Loucy (cell line): Measurements from ENCODE around the gene AGPAT3.

Experiments used
- H2AFZ ChIP-seq: fragments of 200-600 bp; sonication (generic); 2 replicates; pipeline ENCODE4 v1.6.0; 2016; ENCODE audit warnings: antibody characterized with exemption, mild to moderate bottlenecking, low read length, moderate library complexity
- H3F3A ChIP-seq: fragments of 200-600 bp; 2 replicates; pipeline ENCODE4 v1.6.0; 2016; ENCODE audit warnings: antibody characterized with exemption, low read depth, mild to moderate bottlenecking
- H3K27me3 ChIP-seq: fragments of 200-600 bp; sonication (generic); 2 replicates; pipeline ENCODE4 v1.6.1; 2014; ENCODE audit warnings: low read length, mild to moderate bottlenecking; ENCODE audit not compliant: insufficient read depth, poor library complexity, severe bottlenecking
- H3K36me3 ChIP-seq: fragments of 200-600 bp; sonication (generic); 2 replicates; pipeline ENCODE4 v1.6.1; 2016; ENCODE audit warnings: low read length; ENCODE audit not compliant: insufficient read depth
- H3K4me1 ChIP-seq: fragments of 200-600 bp; sonication (generic); 2 replicates; pipeline ENCODE4 v1.5.1; 2014; ENCODE audit warnings: low read length, mild to moderate bottlenecking; ENCODE audit not compliant: insufficient read depth, poor library complexity, severe bottlenecking
- H3K4me2 ChIP-seq: fragments of 200-600 bp; sonication (generic); 2 replicates; pipeline ENCODE4 v1.6.0; 2014; ENCODE audit warnings: antibody characterized with exemption, low read length, low read depth, mild to moderate bottlenecking; ENCODE audit not compliant: poor library complexity, severe bottlenecking
- H3K4me3 ChIP-seq: fragments of 200-600 bp; sonication (generic); 2 replicates; pipeline ENCODE4 v1.5.1; 2014; ENCODE audit warnings: low read length, mild to moderate bottlenecking, mixed read lengths; ENCODE audit not compliant: poor library complexity, severe bottlenecking
- H3K79me2 ChIP-seq: fragments of 200-600 bp; sonication (generic); 2 replicates; pipeline ENCODE4 v1.6.1; 2014; ENCODE audit warnings: low read length; ENCODE audit not compliant: insufficient read depth
- H3K9ac ChIP-seq: fragments of 200-600 bp; sonication (generic); 2 replicates; pipeline ENCODE4 v1.6.0; 2014; ENCODE audit warnings: mild to moderate bottlenecking, low read depth, low read length, moderate library complexity; ENCODE audit not compliant: poor library complexity, severe bottlenecking
- H3K9me2 ChIP-seq: fragments of 200-600 bp; sonication (generic); replicated peaks from 2 replicates; pipeline ENCODE4 v1.6.1; 2016; ENCODE audit warnings: low read depth, low read length, mixed read lengths
- H3K9me3 ChIP-seq: fragments of 200-600 bp; sonication (generic); 2 replicates; pipeline ENCODE4 v1.6.1; 2014; ENCODE audit warnings: mild to moderate bottlenecking, antibody characterized with exemption, low read length, low read depth; ENCODE audit not compliant: insufficient read depth
- H4K20me1 ChIP-seq: fragments of 200-600 bp; sonication (generic); 2 replicates; pipeline ENCODE4 v1.6.0; 2014; ENCODE audit warnings: antibody characterized with exemption, low read length, mild to moderate bottlenecking; ENCODE audit not compliant: insufficient read depth, poor library complexity, severe bottlenecking
- CTCF ChIP-seq: fragments of 200-600 bp; sonication (generic); conservative IDR thresholded peaks from 2 replicates; pipeline ENCODE4 v1.5.1; 2014; ENCODE audit warnings: mild to moderate bottlenecking, antibody characterized with exemption, low read length
- EZH2phosphoT487 ChIP-seq: fragments of 200-600 bp; IDR thresholded peaks from 2 replicates; pipeline ENCODE4 v1.6.1; 2018; ENCODE audit warnings: antibody characterized with exemption, mild to moderate bottlenecking, moderate library complexity, borderline replicate concordance

The AGPAT3 gene

GRCh38 chr21:43859747-43860214 lies 5.2 kb upstream of the AGPAT3 start:
- Histone ChIP-seq H4K20me1 (no peaks in the 10 kb centered on the region), H3F3A (no peaks in the 10 kb centered on the region), H3K27me3 (no peaks in the 10 kb centered on the region), H2AFZ (no peak overlapping the region), H3K9ac (no peak overlapping the region), H3K36me3 (no peaks in the 10 kb centered on the region), H3K9me2 (no peaks in the 10 kb centered on the region), H3K4me1 (peaks cover 15% of the 10 kb centered on the region), H3K79me2 (0 out of 2 replicates have a peak, but pooled peaks cover 3% of the 10 kb centered on the region), H3K4me2 (no peak overlapping the region), H3K9me3 (no peaks in the 10 kb centered on the region), H3K4me3 (no peak overlapping the region)
- TF ChIP-seq CTCF = no peak
- TF ChIP-seq EZH2phosphoT487 = no peak

DNA sequence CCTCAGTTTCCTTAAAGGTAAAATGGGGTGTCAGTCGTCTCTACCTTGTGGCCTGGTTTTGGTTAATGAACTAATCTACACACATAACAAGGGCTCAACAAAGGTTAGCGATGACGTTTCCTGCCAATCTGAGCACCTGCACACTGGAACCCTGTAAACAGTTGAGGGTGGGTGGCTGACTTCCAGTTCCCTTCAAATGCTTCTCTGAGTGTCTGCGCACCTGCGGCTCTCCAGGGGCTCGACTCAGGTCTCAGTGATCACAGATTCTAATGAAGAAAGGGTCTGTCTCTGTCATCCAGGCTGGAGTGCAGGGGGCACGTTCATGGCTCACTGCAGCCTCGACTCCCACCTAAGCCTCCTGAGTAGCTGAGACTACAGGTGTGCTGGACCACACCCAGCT lies 3.3 kb upstream of the AGPAT3 start:
- Histone ChIP-seq H2AFZ (no peak overlapping the region), H3K4me2 (no peak overlapping the region), H3K9me3 (no peaks in the 10 kb centered on the region), H3F3A (no peaks in the 10 kb centered on the region), H3K27me3 (no peaks in the 10 kb centered on the region), H3K4me1 (peaks cover 19% of the 10 kb centered on the region), H3K79me2 (peaks cover 16% of the 10 kb centered on the region), H3K36me3 (no peaks in the 10 kb centered on the region), H4K20me1 (peaks cover 4% of the 10 kb centered on the region), H3K9me2 (no peaks in the 10 kb centered on the region), H3K4me3 (no peak overlapping the region), H3K9ac (no peak overlapping the region)
- TF ChIP-seq CTCF (no peak), EZH2phosphoT487 (no peak)

DNA sequence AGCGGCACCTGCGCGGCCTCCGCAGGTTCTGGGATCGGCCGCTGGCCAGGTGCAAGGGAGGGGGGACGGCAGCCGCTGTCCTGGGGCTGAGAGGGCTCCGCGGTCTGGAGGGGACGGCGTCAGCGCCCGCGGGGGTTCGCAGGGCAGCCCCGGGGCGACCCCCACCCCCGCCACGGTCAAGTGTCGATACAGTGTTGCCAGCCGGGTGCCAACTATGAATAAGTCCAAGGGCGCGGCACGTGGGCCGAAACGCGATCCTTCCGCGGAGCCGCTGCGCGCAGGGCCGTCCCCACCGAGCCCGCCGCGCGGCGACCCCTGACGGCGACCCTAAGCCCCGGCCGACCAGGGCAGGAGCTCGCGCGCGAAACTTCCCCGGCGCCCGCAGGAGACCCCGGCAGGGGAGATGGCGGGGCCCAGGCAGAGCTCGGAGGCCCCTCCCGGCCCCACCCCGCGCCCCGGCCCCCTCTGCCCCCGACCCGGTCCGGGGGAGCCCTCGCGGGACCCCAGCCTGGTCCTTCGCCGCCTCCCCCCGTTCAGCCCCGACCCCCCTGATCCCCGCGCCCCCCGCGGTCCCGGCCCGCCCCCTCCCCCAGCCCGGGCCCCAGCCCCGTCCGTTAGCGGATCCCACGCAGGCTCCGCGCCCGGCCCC lies 586 bp upstream of the AGPAT3 start:
- H3K9ac ChIP-seq = peak overlapping the region; percentile 63
- peaks cover 43% of the 10 kb centered on the region for H3K79me2 ChIP-seq
- no peaks in the 10 kb centered on the region for H3F3A ChIP-seq
- H2AFZ ChIP-seq = peak overlapping the region; percentile 93
- H3K9me3 ChIP-seq = no peaks in the 10 kb centered on the region
- no peaks in the 10 kb centered on the region for H3K36me3 ChIP-seq
- H4K20me1 ChIP-seq = peaks cover 18% of the 10 kb centered on the region
- H3K4me3 ChIP-seq = peak overlapping the region; percentile 82
- peaks cover 47% of the 10 kb centered on the region for H3K4me1 ChIP-seq
- H3K27me3 ChIP-seq = no peaks in the 10 kb centered on the region
- H3K4me2 ChIP-seq = peak overlapping the region; percentile 81
- no peaks in the 10 kb centered on the region for H3K9me2 ChIP-seq
- TF ChIP-seq CTCF (no peak), EZH2phosphoT487 (no peak)
